Progenitor cell of endocrine pancreas (in vitro differentiated cells): ENCODE results near the gene COL12A1. TPM values are rescaled to one million over a fixed set of nuclear protein-coding genes. Genes with fewer than 3 reads are reported as not detected.

Experiments
- DNase-seq: peaks from one replicate; pipeline ENCODE4 v3.0.0; 2021; ENCODE audit warnings: low spot score; ENCODE audit not compliant: unreplicated experiment
- H3K27ac Mint-ChIP-seq: 2 replicates; pipeline ENCODE4 v1.8.0; 2021; ENCODE audit warnings: mild to moderate bottlenecking, moderate library complexity, mixed read lengths
- H3K27me3 Mint-ChIP-seq: 2 replicates; pipeline ENCODE4 v1.8.0; 2021; ENCODE audit warnings: mixed read lengths
- H3K36me3 Mint-ChIP-seq: 2 replicates; pipeline ENCODE4 v1.8.0; 2022; ENCODE audit warnings: mixed read lengths; ENCODE audit not compliant: insufficient read depth
- H3K4me1 Mint-ChIP-seq: 2 replicates; pipeline ENCODE4 v1.8.0; 2021; ENCODE audit warnings: low read depth, mixed read lengths
- H3K4me3 Mint-ChIP-seq: 2 replicates; pipeline ENCODE4 v1.8.0; 2021; ENCODE audit warnings: low read depth, mild to moderate bottlenecking, moderate library complexity, mixed read lengths
- H3K9me3 Mint-ChIP-seq: 2 replicates; pipeline ENCODE4 v1.8.0; 2021; ENCODE audit warnings: low read depth, mixed read lengths
- total RNA-seq: library from RNA; stranded (reverse); gene quantifications from 2 replicates; pipeline ENCODE4 v1.2.1, GENCODE V29; 2021
- TF ChIP-seq, protein P1 (sequence below): fragments of 200-600 bp; sonication (generic); IDR thresholded peaks from one replicate; pipeline ENCODE4 v1.5.0; 2021; ENCODE audit warnings: antibody characterized with exemption, mild to moderate bottlenecking; ENCODE audit not compliant: unreplicated experiment

The COL12A1 gene
- total RNA-seq, 1 donor from 2014 or later: 2.0 TPM

DNA sequence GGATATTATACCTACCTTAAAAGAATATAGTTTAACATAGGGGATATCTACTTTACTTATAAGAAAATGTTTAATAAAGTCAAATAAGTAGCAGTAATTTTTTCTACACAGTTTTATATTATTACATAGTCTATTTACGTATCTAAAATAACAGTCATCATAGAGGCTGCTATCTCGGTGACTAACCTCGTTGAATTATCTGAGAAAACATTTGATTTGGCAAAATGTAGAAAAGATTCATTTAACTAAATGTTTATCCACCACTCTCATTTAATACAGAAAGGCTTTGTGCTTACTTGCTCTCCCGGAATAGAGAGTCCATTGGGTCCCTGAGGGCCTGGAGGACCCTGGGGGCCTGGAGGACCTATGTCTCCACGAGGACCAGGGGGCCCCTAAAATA, 103.6 kb downstream of the COL12A1 start:
- no peak for DNase-seq
- no peaks in the 10 kb centered on the region for H3K36me3 Mint-ChIP-seq
- TF ChIP-seq, protein P1, sequence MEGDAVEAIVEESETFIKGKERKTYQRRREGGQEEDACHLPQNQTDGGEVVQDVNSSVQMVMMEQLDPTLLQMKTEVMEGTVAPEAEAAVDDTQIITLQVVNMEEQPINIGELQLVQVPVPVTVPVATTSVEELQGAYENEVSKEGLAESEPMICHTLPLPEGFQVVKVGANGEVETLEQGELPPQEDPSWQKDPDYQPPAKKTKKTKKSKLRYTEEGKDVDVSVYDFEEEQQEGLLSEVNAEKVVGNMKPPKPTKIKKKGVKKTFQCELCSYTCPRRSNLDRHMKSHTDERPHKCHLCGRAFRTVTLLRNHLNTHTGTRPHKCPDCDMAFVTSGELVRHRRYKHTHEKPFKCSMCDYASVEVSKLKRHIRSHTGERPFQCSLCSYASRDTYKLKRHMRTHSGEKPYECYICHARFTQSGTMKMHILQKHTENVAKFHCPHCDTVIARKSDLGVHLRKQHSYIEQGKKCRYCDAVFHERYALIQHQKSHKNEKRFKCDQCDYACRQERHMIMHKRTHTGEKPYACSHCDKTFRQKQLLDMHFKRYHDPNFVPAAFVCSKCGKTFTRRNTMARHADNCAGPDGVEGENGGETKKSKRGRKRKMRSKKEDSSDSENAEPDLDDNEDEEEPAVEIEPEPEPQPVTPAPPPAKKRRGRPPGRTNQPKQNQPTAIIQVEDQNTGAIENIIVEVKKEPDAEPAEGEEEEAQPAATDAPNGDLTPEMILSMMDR: no peak
- no peaks in the 10 kb centered on the region for H3K9me3 Mint-ChIP-seq
- no peak overlapping the region for H3K27ac Mint-ChIP-seq
- no peak overlapping the region for H3K4me3 Mint-ChIP-seq
- peaks cover 12% of the 10 kb centered on the region for H3K4me1 Mint-ChIP-seq
- no peaks in the 10 kb centered on the region for H3K27me3 Mint-ChIP-seq

DNA sequence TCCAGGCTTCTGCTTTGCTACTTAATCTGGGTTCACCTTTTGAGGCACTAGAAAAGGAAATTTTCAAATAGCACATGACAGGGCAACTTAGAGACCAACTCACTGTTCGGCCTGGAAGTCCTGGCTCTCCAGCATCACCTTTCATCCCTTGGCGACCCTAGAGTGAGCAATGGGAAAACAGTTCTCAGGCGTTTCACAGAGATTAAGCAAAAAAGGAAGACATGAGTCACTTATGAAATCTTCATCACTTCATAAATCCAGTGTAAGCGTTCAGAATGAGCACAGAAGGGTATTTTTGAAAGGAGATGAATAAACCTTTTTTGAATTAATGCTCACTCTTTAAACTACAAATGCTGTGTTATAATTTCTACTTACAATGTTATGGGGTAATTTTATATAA, 104.0 kb downstream of the COL12A1 start:
- peak overlapping the region; percentile 5 for H3K27ac Mint-ChIP-seq
- no peaks in the 10 kb centered on the region for H3K27me3 Mint-ChIP-seq
- no peaks in the 10 kb centered on the region for H3K9me3 Mint-ChIP-seq
- no peak overlapping the region for H3K4me3 Mint-ChIP-seq
- H3K4me1 Mint-ChIP-seq: peaks cover 12% of the 10 kb centered on the region
- no peaks in the 10 kb centered on the region for H3K36me3 Mint-ChIP-seq
- TF ChIP-seq, protein P1: no peak
- no peak for DNase-seq

DNA sequence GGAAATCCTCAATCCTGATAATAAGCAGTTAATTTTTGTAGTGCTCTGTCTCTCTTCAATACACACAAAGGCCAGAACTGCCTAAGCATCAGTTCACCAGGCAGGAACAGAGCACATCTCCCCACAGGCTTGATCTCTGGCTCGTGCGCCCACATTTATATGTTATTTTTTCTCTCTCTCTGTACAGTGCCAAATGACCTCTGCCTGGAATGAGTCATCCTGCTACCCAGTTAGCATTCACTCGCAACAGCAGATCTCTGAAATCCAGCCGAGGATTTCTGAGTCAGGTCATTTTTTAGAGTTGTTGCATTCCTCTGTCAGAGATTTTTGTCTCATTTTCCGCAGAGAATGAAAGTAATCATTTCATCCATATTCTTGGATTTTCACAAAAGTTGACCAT, 107.1 kb downstream of the COL12A1 start:
- H3K27me3 Mint-ChIP-seq: no peaks in the 10 kb centered on the region
- H3K4me3 Mint-ChIP-seq: no peak overlapping the region
- H3K9me3 Mint-ChIP-seq: no peaks in the 10 kb centered on the region
- peaks cover 6% of the 10 kb centered on the region for H3K4me1 Mint-ChIP-seq
- TF ChIP-seq, protein P1: no peak
- no peaks in the 10 kb centered on the region for H3K36me3 Mint-ChIP-seq
- no peak overlapping the region for H3K27ac Mint-ChIP-seq
- no peak for DNase-seq

DNA sequence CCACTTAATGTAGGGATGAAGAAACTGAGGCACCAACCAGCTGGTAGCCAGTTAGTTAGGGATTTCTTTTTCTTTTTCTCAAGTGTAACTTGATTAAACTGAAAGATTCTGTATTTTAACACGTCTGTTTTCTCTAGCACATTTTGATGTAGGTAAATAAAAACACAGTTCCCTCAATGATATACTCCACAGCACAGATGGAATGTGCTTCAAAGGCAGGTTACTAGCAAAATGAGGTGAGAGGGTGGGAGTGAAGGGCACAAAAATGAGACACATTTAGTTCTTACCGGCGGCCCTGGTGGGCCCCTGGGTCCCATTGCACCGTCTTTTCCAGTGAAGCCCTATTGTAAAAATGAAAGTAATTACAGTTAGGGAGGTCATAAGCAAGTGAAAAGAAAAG, 108.9 kb downstream of the COL12A1 start:
- Mint-ChIP-seq H3K36me3 (no peaks in the 10 kb centered on the region), H3K27ac (no peak overlapping the region), H3K4me1 (no peaks in the 10 kb centered on the region), H3K27me3 (no peaks in the 10 kb centered on the region), H3K9me3 (no peaks in the 10 kb centered on the region), H3K4me3 (no peak overlapping the region)
- no peak for DNase-seq
- TF ChIP-seq, protein P1: no peak

DNA sequence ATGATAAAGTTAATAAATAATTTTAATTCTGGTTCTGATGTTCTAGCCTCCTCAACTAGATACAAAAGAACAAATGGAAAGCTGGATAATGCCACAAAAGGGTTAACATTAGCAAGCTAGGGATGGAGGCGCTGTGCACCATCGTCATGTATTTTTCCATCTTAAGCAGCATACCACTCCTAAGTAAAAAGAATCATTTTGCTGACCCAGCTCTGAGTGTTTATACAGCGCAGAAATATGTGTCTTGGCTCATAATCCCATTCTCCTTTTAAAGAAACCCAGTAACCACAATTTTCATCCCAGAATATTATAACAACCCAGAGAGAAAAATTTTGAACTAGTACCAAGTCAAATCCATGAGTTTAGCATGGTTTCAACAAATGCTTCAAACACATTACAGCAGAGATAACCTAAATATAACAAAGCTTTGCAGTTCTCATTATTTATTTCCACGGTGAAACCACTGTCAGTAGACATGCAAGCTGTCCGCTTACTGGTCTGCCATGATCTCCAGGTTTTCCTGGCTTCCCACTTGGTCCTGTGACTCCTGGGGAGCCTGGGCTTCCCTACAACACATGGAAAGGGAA, 111.1 kb downstream of the COL12A1 start:
- Mint-ChIP-seq H3K27me3 (no peaks in the 10 kb centered on the region), H3K4me1 (peaks cover 4% of the 10 kb centered on the region), H3K4me3 (no peak overlapping the region), H3K9me3 (no peaks in the 10 kb centered on the region), H3K27ac (no peak overlapping the region), H3K36me3 (no peaks in the 10 kb centered on the region)
- DNase-seq: no peak
- TF ChIP-seq, protein P1: no peak
